Heart left ventricle (tissue), 16 donors: ENCODE data around the gene OSMR. TPM values are rescaled to one million over a fixed set of nuclear protein-coding genes. Genes with fewer than 3 reads are reported as not detected.
A peak's percentile ranks its signal among the peaks of the same experiment; 100 is the strongest.

ENCODE experiments used
- ATAC-seq, 4 donors: fragments of 200-7000 bp; cut with Tn5 transposase; one replicate each; pipeline ENCODE4 v1.9.1; 2020 to 2022; ENCODE audit warnings: moderate library complexity in 4 of 4, mild to moderate bottlenecking in 3 of 4, moderate number of reproducible peaks in 1 of 4
- DNase-seq, 5 donors: peaks; one replicate each; pipeline ENCODE4 v3.0.0-alpha.2; 2020
- H3K27ac ChIP-seq, 12 donors: fragments of 200-600 bp; sonication (generic) in 4 of 12; one replicate each; pipeline versions ENCODE4 v1.5.0 to v1.8.0; 2016 to 2022; ENCODE audit warnings: mild to moderate bottlenecking in 2 of 12
- H3K27me3 ChIP-seq, 9 donors: fragments of 200-600 bp; sonication (generic) in 2 of 9; one replicate each; pipeline versions ENCODE4 v1.5.1 to v1.8.0; 2016 to 2022; ENCODE audit warnings: mild to moderate bottlenecking in 3 of 9
- H3K36me3 ChIP-seq, 9 donors: fragments of 200-600 bp; sonication (generic) in 2 of 9; one replicate each; pipeline versions ENCODE4 v1.5.0 to v1.8.0; 2018 to 2022; ENCODE audit warnings: mild to moderate bottlenecking in 2 of 9
- H3K4me1 ChIP-seq, 12 donors: fragments of 200-600 bp; sonication (generic) in 4 of 12; one replicate each; pipeline versions ENCODE4 v1.5.0 to v1.8.0; 2016 to 2022; ENCODE audit warnings: mild to moderate bottlenecking in 3 of 12
- H3K4me3 ChIP-seq, 12 donors: fragments of 200-600 bp; sonication (generic) in 4 of 12; one replicate each; pipeline versions ENCODE4 v1.5.0 to v1.8.0; 2017 to 2022; ENCODE audit warnings: mild to moderate bottlenecking in 9 of 12, moderate library complexity in 4 of 12
- H3K9me3 ChIP-seq, 12 donors: fragments of 200-600 bp; sonication (generic) in 4 of 12; one replicate each; pipeline versions ENCODE4 v1.5.0 to v1.8.0; 2016 to 2022; ENCODE audit warnings: mild to moderate bottlenecking in 1 of 12
- POLR2A ChIP-seq, 2 donors: fragments of 450-650 bp; IDR thresholded peaks; one replicate each; pipeline ENCODE4 v1.6.1; 2017; ENCODE audit warnings: antibody characterized with exemption in 2 of 2, mild to moderate bottlenecking in 2 of 2, moderate library complexity in 2 of 2
- WGBS, 4 donors: extraction: QIAGEN DNeasy Blood & Tissue Kit in 2 of 4; methylation state at CpG; one replicate each; pipeline versions ENCODE4 v1.1.5 to v1.1.7; 2013 to 2018; 5-methylcytosine and 5-hydroxymethylcytosine counted together
- intact Hi-C, 10 donors: fragments of 100-400 bp; cut with DNase I; formaldehyde crosslinking; loops; one replicate each; pipeline versions ENCODE4 v1.11.1 to v1.14.2; 2022
- polyA plus RNA-seq, 2 donors: library from polyadenylated mRNA; stranded (reverse); fragments of 200-250 nt; gene quantifications; one replicate each; pipeline ENCODE4 v1.2.3, GENCODE V29; 2013
- total RNA-seq, 9 donors: library from RNA; depleted of rRNA in 2 of 9; stranded (reverse); fragments of >200 nt in 2 of 9; fragmentation: NEBNext Ultra II Directional in 3 of 9; extraction: Animal tissue kit (Norgen Biotek cat#: 25700) in 3 of 9; gene quantifications; one replicate each; pipeline versions ENCODE4 v1.1.0 to v1.2.4, GENCODE V29; 2016 to 2023
- TF ChIP-seq, protein P1 (sequence below), 12 donors: fragments of 200-600 bp; sonication (generic) in 4 of 12; IDR thresholded peaks; one replicate each; pipeline versions ENCODE4 v1.5.0 to v1.8.0; 2018 to 2022; ENCODE audit warnings: antibody characterized with exemption in 12 of 12, mild to moderate bottlenecking in 5 of 12
- donor health status: ischemic (EF 13 %, LVEDD 7.1; RV severe dilation, severe dysfunction).
- donor health status: healthy with polysubstance abuse.
- donor health status: DM: no; HTN: yes; CAD: no.
- donor health status: DM: no; HTN: no; CAD: no.
- donor health status: ischemic (EF 25% LVEDD 6.9; RV normal size, moderate dysfunction).
- donor health status: ischemic (EF 25% LVEDD 5.7; RV mildly dilated, moderate dysfunction).
- donor health status: healthy.
- donor health status: DM: yes; HTN: yes; CAD: no.
- donor health status: ischemic (EF 35%, LVEDD 5.7; RV mildly dilated, moderate dysfunction).
- donor health status: nonischemic (EF 11% LVEDD 7.7; RV severe dilation, severe dysfunction).
- donor health status: DM: yes; HTN: yes; CAD: no.
- donor health status: PGD.
- donor health status: ischemic (EF 29% LVEDD 5.4; RV normal size, mild dysfunction).
- donor health status: nonischemic (EF 23%, LVEDD 6.1; RV moderate dilation, normal function).

Gene OSMR
- total and polyA plus RNA-seq, 11 donors = 4.2 to 39.2 (median 12.0) TPM

DNA sequence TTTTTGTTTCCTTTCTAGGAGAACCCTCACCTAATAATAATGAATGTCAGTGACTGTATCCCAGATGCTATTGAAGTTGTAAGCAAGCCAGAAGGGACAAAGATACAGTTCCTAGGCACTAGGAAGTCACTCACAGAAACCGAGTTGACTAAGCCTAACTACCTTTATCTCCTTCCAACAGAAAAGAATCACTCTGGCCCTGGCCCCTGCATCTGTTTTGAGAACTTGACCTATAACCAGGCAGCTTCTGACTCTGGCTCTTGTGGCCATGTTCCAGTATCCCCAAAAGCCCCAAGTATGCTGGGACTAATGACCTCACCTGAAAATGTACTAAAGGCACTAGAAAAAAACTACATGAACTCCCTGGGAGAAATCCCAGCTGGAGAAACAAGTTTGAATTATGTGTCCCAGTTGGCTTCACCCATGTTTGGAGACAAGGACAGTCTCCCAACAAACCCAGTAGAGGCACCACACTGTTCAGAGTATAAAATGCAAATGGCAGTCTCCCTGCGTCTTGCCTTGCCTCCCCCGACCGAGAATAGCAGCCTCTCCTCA is 87.1 kb downstream of the OSMR start:
- TF ChIP-seq, protein P1, sequence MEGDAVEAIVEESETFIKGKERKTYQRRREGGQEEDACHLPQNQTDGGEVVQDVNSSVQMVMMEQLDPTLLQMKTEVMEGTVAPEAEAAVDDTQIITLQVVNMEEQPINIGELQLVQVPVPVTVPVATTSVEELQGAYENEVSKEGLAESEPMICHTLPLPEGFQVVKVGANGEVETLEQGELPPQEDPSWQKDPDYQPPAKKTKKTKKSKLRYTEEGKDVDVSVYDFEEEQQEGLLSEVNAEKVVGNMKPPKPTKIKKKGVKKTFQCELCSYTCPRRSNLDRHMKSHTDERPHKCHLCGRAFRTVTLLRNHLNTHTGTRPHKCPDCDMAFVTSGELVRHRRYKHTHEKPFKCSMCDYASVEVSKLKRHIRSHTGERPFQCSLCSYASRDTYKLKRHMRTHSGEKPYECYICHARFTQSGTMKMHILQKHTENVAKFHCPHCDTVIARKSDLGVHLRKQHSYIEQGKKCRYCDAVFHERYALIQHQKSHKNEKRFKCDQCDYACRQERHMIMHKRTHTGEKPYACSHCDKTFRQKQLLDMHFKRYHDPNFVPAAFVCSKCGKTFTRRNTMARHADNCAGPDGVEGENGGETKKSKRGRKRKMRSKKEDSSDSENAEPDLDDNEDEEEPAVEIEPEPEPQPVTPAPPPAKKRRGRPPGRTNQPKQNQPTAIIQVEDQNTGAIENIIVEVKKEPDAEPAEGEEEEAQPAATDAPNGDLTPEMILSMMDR (IDR thresholded peaks at IDR 0.05) = no peak
- no peak for TF ChIP-seq POLR2A (IDR thresholded peaks at IDR 0.05)
- Histone ChIP-seq H3K27ac (no peak overlapping the region), H3K4me1 (no peaks in the 10 kb centered on the region), H3K9me3 (no peaks in the 10 kb centered on the region), H3K27me3 (no peaks in the 10 kb centered on the region), H3K36me3 (peaks cover 0 to 96% (median 53%) of the 10 kb centered on the region in 9 donors), H3K4me3 (no peak overlapping the region)
- DNase-seq (no peak), ATAC-seq (peak in 1 of 4 donors; percentile 13)
- intact Hi-C loops = no loop called here
- 85 to 89% (median 88%) methylated on average over 4 of the region's 4 CpGs for WGBS, 4 donors

GRCh38 chr5:38935437-38935836 is 89.6 kb downstream of the OSMR start:
- Histone ChIP-seq H3K27me3 (no peaks in the 10 kb centered on the region), H3K36me3 (peaks cover 0 to 98% (median 61%) of the 10 kb centered on the region in 9 donors), H3K9me3 (no peaks in the 10 kb centered on the region), H3K4me3 (no peak overlapping the region), H3K27ac (no peak overlapping the region), H3K4me1 (no peaks in the 10 kb centered on the region)
- intact Hi-C loops = no loop called here
- DNase-seq (no peak), ATAC-seq (no peak)
- TF ChIP-seq, protein P1 (IDR thresholded peaks at IDR 0.05) = no peak
- no peak for TF ChIP-seq POLR2A (IDR thresholded peaks at IDR 0.05)
- WGBS, 4 donors = 34 to 99% (median 72%) methylated on average over 1 of the region's 1 CpG

DNA sequence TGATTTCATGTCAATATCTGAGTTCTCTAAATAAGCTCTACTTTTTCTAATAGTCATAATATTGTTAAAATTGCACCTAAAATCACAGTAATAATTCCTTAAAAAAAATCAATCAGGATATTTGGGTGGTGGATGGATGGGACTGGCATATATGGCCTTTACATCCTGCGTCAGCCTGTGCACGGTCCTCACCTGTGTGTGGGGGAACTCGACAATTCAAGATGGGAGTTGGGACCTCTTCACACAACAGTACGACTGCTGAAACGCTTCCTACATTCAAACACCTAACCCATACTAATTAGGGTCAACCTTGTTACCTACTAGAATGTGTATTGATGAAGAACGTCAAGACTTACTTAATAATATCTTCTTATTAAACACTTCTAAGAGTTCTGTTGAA is 90.5 kb downstream of the OSMR start:
- H3K27me3 ChIP-seq = no peaks in the 10 kb centered on the region
- no peak overlapping the region for H3K4me3 ChIP-seq
- no peaks in the 10 kb centered on the region for H3K9me3 ChIP-seq
- no peak overlapping the region for H3K27ac ChIP-seq
- no peak for ATAC-seq
- DNase-seq = no peak
- TF ChIP-seq, protein P1 (IDR thresholded peaks at IDR 0.05) = no peak
- TF ChIP-seq POLR2A (IDR thresholded peaks at IDR 0.05) = no peak
- intact Hi-C loops = no loop called here
- H3K4me1 ChIP-seq = no peaks in the 10 kb centered on the region
- H3K36me3 ChIP-seq = peaks cover 0 to 100% (median 65%) of the 10 kb centered on the region in 9 donors
- WGBS, 4 donors = 93 to 97% (median 94%) methylated on average over 6 of the region's 6 CpGs

- H3K9me3 ChIP-seq = no peaks in the 10 kb centered on the region
- 87 to 94% (median 88%) methylated on average over 1 of the region's 1 CpG for WGBS, 4 donors
- no peak for TF ChIP-seq POLR2A (IDR thresholded peaks at IDR 0.05)
- TF ChIP-seq, protein P1 (IDR thresholded peaks at IDR 0.05) = no peak
- no peak for DNase-seq
- no peak overlapping the region for H3K4me3 ChIP-seq
- H3K27ac ChIP-seq = no peak overlapping the region
- H3K4me1 ChIP-seq = no peaks in the 10 kb centered on the region
- no peaks in the 10 kb centered on the region for H3K27me3 ChIP-seq
- H3K36me3 ChIP-seq = peaks cover 0 to 100% (median 71%) of the 10 kb centered on the region in 9 donors
- no peak for ATAC-seq
- intact Hi-C loops = no loop called here
These were observed 92.6 kb downstream of the OSMR start for GRCh38 chr5:38938424-38938823.
